Sigmoid colon (tissue), 4 donors: ENCODE data around the gene ARHGAP15.

Experiments used
- CTCF ChIP-seq, 4 experiments: fragments of 450-650 bp in 3 of 4; fragments of 200-600 bp in 1 of 4; IDR thresholded peaks; one replicate each; pipeline ENCODE4 v1.5.1; 2016 to 2019; ENCODE audit warnings: antibody characterized with exemption in 4 of 4, mild to moderate bottlenecking in 3 of 4, moderate library complexity in 2 of 4
- POLR2A ChIP-seq, 2 donors: fragments of 450-650 bp; IDR thresholded peaks; one replicate each; pipeline ENCODE4 v1.6.1; 2016; ENCODE audit warnings: antibody characterized with exemption in 2 of 2, mild to moderate bottlenecking in 2 of 2, moderate library complexity in 2 of 2
- POLR2AphosphoS5 ChIP-seq, 4 donors: sonication (generic); formaldehyde crosslinking; IDR thresholded peaks; one replicate each; pipeline ENCODE4 v1.6.1; 2017; ENCODE audit warnings: antibody characterized with exemption in 4 of 4

DNA sequence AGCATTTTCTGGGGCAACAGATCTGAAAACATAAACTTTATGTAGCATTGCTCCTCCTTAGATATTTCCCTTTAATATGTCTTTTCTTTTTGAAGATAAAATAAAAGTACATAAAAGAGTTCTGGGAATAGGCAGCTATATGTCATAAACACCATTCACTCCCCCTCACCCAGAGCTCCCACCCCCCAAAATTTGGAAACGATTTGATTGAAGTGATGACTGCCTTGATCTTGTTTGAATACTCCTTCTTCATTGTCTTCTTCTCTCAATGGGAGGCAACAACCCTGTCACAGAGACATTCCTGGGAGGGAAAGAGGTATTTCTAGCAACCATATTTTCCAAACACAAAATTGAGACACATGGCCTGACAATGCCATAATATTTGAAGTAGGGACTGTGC lies 369.3 kb downstream of the ARHGAP15 start:
- TF ChIP-seq CTCF (IDR thresholded peaks at IDR 0.05) (no peak), POLR2AphosphoS5 (IDR thresholded peaks at IDR 0.05) (no peak), POLR2A (IDR thresholded peaks at IDR 0.05) (no peak)
